ENCODE data around the gene PLEKHS1. TPM values are rescaled to one million over a fixed set of nuclear protein-coding genes. Genes with fewer than 3 reads are reported as not detected.

PLEKHS1 gene
- total RNA-seq, result not detected in 2 replicates

GRCh38 chr10:113751181-113751732 is at the start of gene PLEKHS1:
Gene PLEKHS1 (plus strand): TSS chr10:113751682. CDS start chr10:113755278, 3,596 bp downstream.

Other genes with a start within 250 kb of the PLEKHS1 start
- not detected in 2 replicates for gene HABP2, start 198.6 kb upstream of the PLEKHS1 start, total RNA-seq
- not detected in 2 replicates for gene NRAP, start 87.6 kb upstream of the PLEKHS1 start, total RNA-seq
- 43.9 and 66.9 TPM in 2 replicates for gene CASP7, start 71.8 kb upstream of the PLEKHS1 start, total RNA-seq
- gene DCLRE1A, start 102.4 kb downstream of the PLEKHS1 start, total RNA-seq, result 4.9 and 7.9 TPM in 2 replicates
- 9.0 and 9.4 TPM in 2 replicates for gene NHLRC2, start 103.0 kb downstream of the PLEKHS1 start, total RNA-seq